Liver (tissue), 9 donors: ENCODE results near the gene GRIP1. TPM values are rescaled to one million over a fixed set of nuclear protein-coding genes. Genes with fewer than 3 reads are reported as not detected.

Source experiments
- DNase-seq: peaks from one replicate; pipeline ENCODE4 v3.0.0-alpha.2; 2017; ENCODE audit warnings: low spot score
- H3K27ac ChIP-seq, 2 donors: one replicate each; pipeline ENCODE4 v1.7.0; 2013; ENCODE audit warnings: inconsistent platforms in 2 of 2, low read length in 2 of 2, control low read depth in 1 of 2, low read depth in 1 of 2, mild to moderate bottlenecking in 1 of 2
- H3K27me3 ChIP-seq, 4 donors: one replicate each; pipeline versions ENCODE4 v1.6.1 to v1.7.0; 2013; ENCODE audit warnings: low read length in 3 of 4, inconsistent platforms in 1 of 4, mild to moderate bottlenecking in 1 of 4, moderate library complexity in 1 of 4; ENCODE audit not compliant: control insufficient read depth in 4 of 4, insufficient read depth in 4 of 4
- H3K36me3 ChIP-seq, 4 donors: one replicate each; pipeline versions ENCODE4 v1.6.1 to v1.7.0; 2013; ENCODE audit warnings: low read length in 3 of 4, mild to moderate bottlenecking in 3 of 4, low read depth in 1 of 4, moderate library complexity in 1 of 4; ENCODE audit not compliant: control insufficient read depth in 4 of 4, insufficient read depth in 3 of 4
- H3K4me1 ChIP-seq, 4 donors: one replicate each; pipeline versions ENCODE4 v1.6.1 to v1.7.0; 2013; ENCODE audit warnings: low read length in 3 of 4, mild to moderate bottlenecking in 3 of 4, moderate library complexity in 1 of 4; ENCODE audit not compliant: control insufficient read depth in 4 of 4, insufficient read depth in 4 of 4
- H3K4me3 ChIP-seq, 3 donors: one replicate each; pipeline versions ENCODE4 v1.6.1 to v1.7.0; 2013; ENCODE audit warnings: low read length in 3 of 3, control low read depth in 1 of 3, low read depth in 1 of 3, mild to moderate bottlenecking in 1 of 3
- H3K9ac ChIP-seq, 2 donors: one replicate each; pipeline ENCODE4 v1.7.0; 2013; ENCODE audit warnings: low read length in 2 of 2, mild to moderate bottlenecking in 2 of 2, moderate library complexity in 2 of 2, control low read depth in 1 of 2, low read depth in 1 of 2
- H3K9me3 ChIP-seq, 4 donors: one replicate each; pipeline versions ENCODE4 v1.6.1 to v1.7.0; 2013; ENCODE audit warnings: low read length in 3 of 4; ENCODE audit not compliant: control insufficient read depth in 4 of 4
- CTCF ChIP-seq: fragments of 150-350 bp; IDR thresholded peaks from 2 replicates; pipeline ENCODE4 v1.5.1; 2017; ENCODE audit warnings: improper control_type of control experiment, low read depth, low read length; ENCODE audit not compliant: missing input control
- EGR1 ChIP-seq, 2 donors: IDR thresholded peaks; 2 replicates each; pipeline ENCODE4 v1.6.1; 2016 to 2018; ENCODE audit warnings: antibody characterized with exemption in 2 of 2, low read depth in 2 of 2
- FOXA1 ChIP-seq: IDR thresholded peaks from 2 replicates; pipeline ENCODE4 v1.6.1; 2016; ENCODE audit warnings: antibody characterized with exemption
- FOXA2 ChIP-seq: IDR thresholded peaks from 2 replicates; pipeline ENCODE4 v1.6.1; 2016; ENCODE audit warnings: antibody characterized with exemption
- GABPA ChIP-seq, 2 donors: IDR thresholded peaks in 1 of 2; conservative IDR thresholded peaks in 1 of 2; 2 replicates each; pipeline ENCODE4 v1.6.1; 2016; ENCODE audit warnings: antibody characterized with exemption in 2 of 2, mild to moderate bottlenecking in 1 of 2, moderate library complexity in 1 of 2
- HNF4A ChIP-seq, 2 donors: conservative IDR thresholded peaks; 2 replicates each; pipeline ENCODE4 v1.6.1; 2016; ENCODE audit warnings: antibody characterized with exemption in 2 of 2, mild to moderate bottlenecking in 2 of 2
- HNF4G ChIP-seq: IDR thresholded peaks from 2 replicates; pipeline ENCODE4 v1.6.1; 2016; ENCODE audit warnings: antibody characterized with exemption
- JUND ChIP-seq, 2 donors: IDR thresholded peaks; 2 replicates each; pipeline ENCODE4 v1.6.1; 2016; ENCODE audit warnings: antibody characterized with exemption in 2 of 2
- MAX ChIP-seq: IDR thresholded peaks from 2 replicates; pipeline ENCODE4 v1.6.1; 2016; ENCODE audit warnings: antibody characterized with exemption
- NR2F2 ChIP-seq: IDR thresholded peaks from 2 replicates; pipeline ENCODE4 v1.6.1; 2016; ENCODE audit warnings: antibody characterized with exemption
- RAD21 ChIP-seq, 2 donors: IDR thresholded peaks; 2 replicates each; pipeline ENCODE4 v1.6.1; 2016; ENCODE audit warnings: antibody characterized with exemption in 2 of 2, mild to moderate bottlenecking in 2 of 2
- RXRA ChIP-seq, 2 donors: IDR thresholded peaks; 2 replicates each; pipeline ENCODE4 v1.6.1; 2017 to 2018; ENCODE audit warnings: antibody characterized with exemption in 2 of 2, mild to moderate bottlenecking in 1 of 2
- SP1 ChIP-seq: IDR thresholded peaks from 2 replicates; pipeline ENCODE4 v1.6.1; 2018; ENCODE audit warnings: antibody characterized with exemption, mild to moderate bottlenecking
- TAF1 ChIP-seq: conservative IDR thresholded peaks from 2 replicates; pipeline ENCODE4 v1.6.1; 2016; ENCODE audit warnings: antibody characterized with exemption, mild to moderate bottlenecking
- YY1 ChIP-seq: IDR thresholded peaks from 2 replicates; pipeline ENCODE4 v1.6.1; 2016; ENCODE audit warnings: antibody characterized with exemption, mild to moderate bottlenecking
- ZBTB33 ChIP-seq: IDR thresholded peaks from 2 replicates; pipeline ENCODE4 v1.6.1; 2016; ENCODE audit warnings: antibody characterized with exemption
- WGBS: extraction: QIAGEN DNeasy Blood & Tissue Kit; methylation state at CpG from one replicate; pipeline ENCODE4 v1.1.7; 2013; 5-methylcytosine and 5-hydroxymethylcytosine counted together
- polyA plus RNA-seq, 2 donors: library from polyadenylated mRNA; stranded (reverse) in 1 of 2; unstranded in 1 of 2; fragments of 200-250 nt in 1 of 2; fragments of >200 nt in 1 of 2; fragmentation: Nextera tagmentation in 1 of 2; extraction: Ambion mirVana in 1 of 2; gene quantifications; one replicate each; pipeline versions ENCODE4 v1.2.1 to v1.2.3, GENCODE V29; 2013 to 2015
- total RNA-seq, 2 donors: library from RNA; depleted of rRNA; stranded (reverse); fragments of >200 nt; gene quantifications; one replicate each; pipeline ENCODE4 v1.2.3, GENCODE V29; 2014
- TF ChIP-seq, protein P1 (sequence below): IDR thresholded peaks from 2 replicates; pipeline ENCODE4 v1.6.1; 2016; ENCODE audit warnings: antibody characterized with exemption
- TF ChIP-seq, protein P2 (sequence below): IDR thresholded peaks from 2 replicates; pipeline ENCODE4 v1.6.1; 2016; ENCODE audit warnings: antibody characterized with exemption, mild to moderate bottlenecking
- donor health status: healthy.
- donor health status: healthy.
- donor health status: healthy.
- donor health status: healthy.
- donor health status: healthy.

GRIP1 gene
- total and polyA plus RNA-seq, 4 donors, result 0.05 to 1.5 (median 0.24) TPM

DNA sequence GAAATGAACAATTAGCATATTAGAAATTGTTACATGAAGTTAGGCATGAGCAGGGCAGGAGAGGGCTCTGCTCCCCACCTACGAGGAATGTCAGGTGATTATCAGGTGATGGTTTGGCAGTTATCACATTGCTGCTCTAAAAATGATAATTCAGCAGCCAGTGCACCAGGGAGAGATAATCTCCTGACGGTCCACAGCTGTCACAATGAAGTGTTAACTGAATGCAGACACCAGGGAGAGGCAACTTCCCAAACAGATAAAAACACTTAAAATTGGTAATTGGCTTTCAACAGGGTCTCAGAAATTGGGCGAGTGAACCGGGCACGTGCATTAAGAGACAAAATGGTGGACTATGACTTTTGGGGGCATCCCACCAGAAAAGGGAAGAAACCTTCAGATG, 176.0 kb downstream of the GRIP1 start:
- TF ChIP-seq, protein P1, sequence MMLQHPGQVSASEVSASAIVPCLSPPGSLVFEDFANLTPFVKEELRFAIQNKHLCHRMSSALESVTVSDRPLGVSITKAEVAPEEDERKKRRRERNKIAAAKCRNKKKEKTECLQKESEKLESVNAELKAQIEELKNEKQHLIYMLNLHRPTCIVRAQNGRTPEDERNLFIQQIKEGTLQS, result no peak
- no peak for TF ChIP-seq RAD21 (IDR thresholded peaks at IDR 0.05)
- TF ChIP-seq EGR1 (IDR thresholded peaks at IDR 0.05; ENCODE audit: low read depth in 2 of 2), result no peak
- TF ChIP-seq HNF4G, result no peak
- TF ChIP-seq NR2F2, result no peak
- TF ChIP-seq, protein P2, sequence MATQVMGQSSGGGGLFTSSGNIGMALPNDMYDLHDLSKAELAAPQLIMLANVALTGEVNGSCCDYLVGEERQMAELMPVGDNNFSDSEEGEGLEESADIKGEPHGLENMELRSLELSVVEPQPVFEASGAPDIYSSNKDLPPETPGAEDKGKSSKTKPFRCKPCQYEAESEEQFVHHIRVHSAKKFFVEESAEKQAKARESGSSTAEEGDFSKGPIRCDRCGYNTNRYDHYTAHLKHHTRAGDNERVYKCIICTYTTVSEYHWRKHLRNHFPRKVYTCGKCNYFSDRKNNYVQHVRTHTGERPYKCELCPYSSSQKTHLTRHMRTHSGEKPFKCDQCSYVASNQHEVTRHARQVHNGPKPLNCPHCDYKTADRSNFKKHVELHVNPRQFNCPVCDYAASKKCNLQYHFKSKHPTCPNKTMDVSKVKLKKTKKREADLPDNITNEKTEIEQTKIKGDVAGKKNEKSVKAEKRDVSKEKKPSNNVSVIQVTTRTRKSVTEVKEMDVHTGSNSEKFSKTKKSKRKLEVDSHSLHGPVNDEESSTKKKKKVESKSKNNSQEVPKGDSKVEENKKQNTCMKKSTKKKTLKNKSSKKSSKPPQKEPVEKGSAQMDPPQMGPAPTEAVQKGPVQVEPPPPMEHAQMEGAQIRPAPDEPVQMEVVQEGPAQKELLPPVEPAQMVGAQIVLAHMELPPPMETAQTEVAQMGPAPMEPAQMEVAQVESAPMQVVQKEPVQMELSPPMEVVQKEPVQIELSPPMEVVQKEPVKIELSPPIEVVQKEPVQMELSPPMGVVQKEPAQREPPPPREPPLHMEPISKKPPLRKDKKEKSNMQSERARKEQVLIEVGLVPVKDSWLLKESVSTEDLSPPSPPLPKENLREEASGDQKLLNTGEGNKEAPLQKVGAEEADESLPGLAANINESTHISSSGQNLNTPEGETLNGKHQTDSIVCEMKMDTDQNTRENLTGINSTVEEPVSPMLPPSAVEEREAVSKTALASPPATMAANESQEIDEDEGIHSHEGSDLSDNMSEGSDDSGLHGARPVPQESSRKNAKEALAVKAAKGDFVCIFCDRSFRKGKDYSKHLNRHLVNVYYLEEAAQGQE, result no peak
- no peak for TF ChIP-seq RXRA (IDR thresholded peaks at IDR 0.05)
- no peak for TF ChIP-seq TAF1
- no peak for TF ChIP-seq GABPA (IDR thresholded peaks at IDR 0.05 in 1 of 2, conservative IDR thresholded peaks at IDR 0.05 in 1 of 2)
- TF ChIP-seq MAX, result no peak
- TF ChIP-seq YY1, result no peak
- no peak for TF ChIP-seq FOXA2
- TF ChIP-seq JUND (IDR thresholded peaks at IDR 0.05), result no peak
- no peak for TF ChIP-seq SP1
- TF ChIP-seq FOXA1, result no peak
- no peak for TF ChIP-seq HNF4A (conservative IDR thresholded peaks at IDR 0.05)
- no peak for TF ChIP-seq CTCF
- no peak for TF ChIP-seq ZBTB33
- 44% methylated on average over 5 of the region's 5 CpGs for WGBS

More for the DNA sequence above, 176.0 kb downstream of the GRIP1 start:
- no peak overlapping the region for H3K9ac ChIP-seq
- no peak for DNase-seq
- no peaks in the 10 kb centered on the region for H3K4me1 ChIP-seq
- H3K36me3 ChIP-seq, result no peaks in the 10 kb centered on the region
- peaks cover 0 to 1% (median 0%) of the 10 kb centered on the region in 4 donors for H3K9me3 ChIP-seq
- no peaks in the 10 kb centered on the region for H3K27me3 ChIP-seq
- no peak overlapping the region for H3K27ac ChIP-seq
- no peak overlapping the region for H3K4me3 ChIP-seq
